DMS53 treated with DMSO at 0.1 percent for 48 hours (cell line): ENCODE measurements around the gene THADA.

Experiments used
- DNase-seq: peaks from one replicate; lab custom pipeline; 2025; ENCODE audit not compliant: unreplicated experiment; lab: John Stamatoyannopoulos, UW

The THADA gene

GRCh38 chr2:43445781-43446180, 150.1 kb downstream of the THADA start:
- DNase-seq: no peak

GRCh38 chr2:43444989-43445645, 150.7 kb downstream of the THADA start:
- no peak for DNase-seq

GRCh38 chr2:43443282-43443681, 152.6 kb downstream of the THADA start:
- DNase-seq: no peak

GRCh38 chr2:43441195-43441594, 154.6 kb downstream of the THADA start:
- peak; percentile 9 for DNase-seq

GRCh38 chr2:43438858-43439655, 156.8 kb downstream of the THADA start:
- DNase-seq: no peak

GRCh38 chr2:43438342-43438741, 157.5 kb downstream of the THADA start:
- peak; percentile 15 for DNase-seq

- no peak for DNase-seq
Measured at GRCh38 chr2:43437363-43437762, 158.5 kb downstream of the THADA start.

- no peak for DNase-seq
Measured at GRCh38 chr2:43436431-43436830, 159.4 kb downstream of the THADA start.

- no peak for DNase-seq
Measured at GRCh38 chr2:43435746-43436145, 160.1 kb downstream of the THADA start.

- no peak for DNase-seq
Measured at GRCh38 chr2:43430489-43430888, 165.3 kb downstream of the THADA start.

- no peak for DNase-seq
Measured at GRCh38 chr2:43429369-43429768, 166.5 kb downstream of the THADA start.

- DNase-seq: no peak
Measured at GRCh38 chr2:43427032-43427424, 168.8 kb downstream of the THADA start.

GRCh38 chr2:43426305-43427031, 169.4 kb downstream of the THADA start:
- peak; percentile 47 for DNase-seq

GRCh38 chr2:43425659-43426058, 170.2 kb downstream of the THADA start:
- no peak for DNase-seq

GRCh38 chr2:43424262-43425207, 171.3 kb downstream of the THADA start:
- no peak for DNase-seq

- no peak for DNase-seq
Measured at GRCh38 chr2:43423941-43424261, 171.9 kb downstream of the THADA start.

GRCh38 chr2:43421194-43421593, 174.6 kb downstream of the THADA start:
- DNase-seq: no peak

GRCh38 chr2:43420389-43420801, 175.4 kb downstream of the THADA start:
- DNase-seq: no peak

GRCh38 chr2:43419876-43420275, 176.0 kb downstream of the THADA start:
- no peak for DNase-seq

- DNase-seq: no peak
Measured at GRCh38 chr2:43419243-43419642, 176.6 kb downstream of the THADA start.

GRCh38 chr2:43418680-43419079, 177.2 kb downstream of the THADA start:
- DNase-seq: no peak
